SK-N-SH treated with all-trans-retinoic acid at 6 μM for 48 hours (cell line): ENCODE data around the gene TMEM54.
A peak's percentile ranks its signal among the peaks of the same experiment; 100 is the strongest.

ENCODE experiments used
- ATAC-seq: fragments of 200-7000 bp; cut with Tn5 transposase; 3 replicates; pipeline ENCODE4 v1.9.1; 2020; ENCODE audit warnings: mild to moderate bottlenecking, moderate library complexity
- ARNTL ChIP-seq: fragments of 450-650 bp; formaldehyde crosslinking; IDR thresholded peaks from 2 replicates; pipeline ENCODE4 v1.5.0; 2020; ENCODE audit warnings: low read depth, mild to moderate bottlenecking, moderate library complexity, borderline replicate concordance
- CREB5 ChIP-seq: fragments of 250-450 bp; sonication (Bioruptor Pico); IDR thresholded peaks from 2 replicates; pipeline ENCODE4 v1.5.1; 2020; ENCODE audit warnings: low read depth, mild to moderate bottlenecking, moderate library complexity
- CSRNP3 ChIP-seq: fragments of 250-450 bp; sonication (Bioruptor Pico); IDR thresholded peaks from 2 replicates; pipeline ENCODE4 v1.5.1; 2021; ENCODE audit warnings: mild to moderate bottlenecking, moderate library complexity
- ESRRG ChIP-seq: fragments of 250-450 bp; sonication (Bioruptor Pico); IDR thresholded peaks from 2 replicates; pipeline ENCODE4 v1.6.1; 2021; ENCODE audit warnings: mild to moderate bottlenecking
- GLIS3 ChIP-seq: fragments of 250-450 bp; sonication (Bioruptor Pico); IDR thresholded peaks from 2 replicates; pipeline ENCODE4 v1.5.0; 2020; ENCODE audit warnings: mild to moderate bottlenecking, moderate library complexity
- ISL1 ChIP-seq: fragments of 250-450 bp; sonication (Bioruptor Pico); IDR thresholded peaks from 2 replicates; pipeline ENCODE4 v2.1.2; 2022; ENCODE audit warnings: mild to moderate bottlenecking, moderate library complexity
- OSR1 ChIP-seq: fragments of 250-450 bp; sonication (Bioruptor Pico); IDR thresholded peaks from 2 replicates; pipeline ENCODE4 v1.8.0; 2022; ENCODE audit warnings: moderate library complexity, mild to moderate bottlenecking, inconsistent platforms
- PATZ1 ChIP-seq: fragments of 250-450 bp; sonication (Bioruptor Pico); IDR thresholded peaks from 2 replicates; pipeline ENCODE4 v1.8.0; 2020; ENCODE audit warnings: mild to moderate bottlenecking, moderate library complexity, borderline replicate concordance
- PPARA ChIP-seq: fragments of 250-450 bp; sonication (Bioruptor Pico); IDR thresholded peaks from 2 replicates; pipeline ENCODE4 v1.5.0; 2020; ENCODE audit warnings: mild to moderate bottlenecking, borderline replicate concordance
- TOX ChIP-seq: fragments of 250-450 bp; sonication (Bioruptor Pico); IDR thresholded peaks from 2 replicates; pipeline ENCODE4 v1.8.0; 2021; ENCODE audit warnings: mild to moderate bottlenecking, moderate library complexity, borderline replicate concordance
- ZC3H10 ChIP-seq: fragments of 250-450 bp; sonication (Bioruptor Pico); IDR thresholded peaks from 2 replicates; pipeline ENCODE4 v1.5.1; 2021; ENCODE audit warnings: mild to moderate bottlenecking, moderate library complexity
- ZFP3 ChIP-seq: fragments of 250-450 bp; sonication (Bioruptor Pico); IDR thresholded peaks from 2 replicates; pipeline ENCODE4 v1.5.0; 2020; ENCODE audit warnings: mild to moderate bottlenecking, moderate library complexity
- ZFP30 ChIP-seq: fragments of 450-650 bp; formaldehyde crosslinking; IDR thresholded peaks from 2 replicates; pipeline ENCODE4 v1.5.0; 2022; ENCODE audit warnings: mild to moderate bottlenecking, moderate library complexity
- ZNF565 ChIP-seq: fragments of 450-650 bp; formaldehyde crosslinking; conservative IDR thresholded peaks from 2 replicates; pipeline ENCODE4 v1.5.0; 2020; ENCODE audit warnings: low read depth, mild to moderate bottlenecking, moderate library complexity
- ZNF70 ChIP-seq: fragments of 450-650 bp; formaldehyde crosslinking; IDR thresholded peaks from 2 replicates; pipeline ENCODE4 v1.5.0; 2020; ENCODE audit warnings: mild to moderate bottlenecking, moderate library complexity
- ZNF8 ChIP-seq: fragments of 450-650 bp; formaldehyde crosslinking; IDR thresholded peaks from 2 replicates; pipeline ENCODE4 v1.5.0; 2020; ENCODE audit warnings: mild to moderate bottlenecking, moderate library complexity
- TF ChIP-seq, protein P1 (sequence below): fragments of 250-450 bp; sonication (Bioruptor Pico); IDR thresholded peaks from 2 replicates; pipeline ENCODE4 v1.5.0; 2020; ENCODE audit warnings: mild to moderate bottlenecking, moderate library complexity

Gene TMEM54

GRCh38 chr1:32871364-32872191 lies 29.6 kb downstream of the TMEM54 start:
- ATAC-seq, result no peak; the same call in 2 of the 3 replicates
- no peak for TF ChIP-seq ISL1
- no peak for TF ChIP-seq CSRNP3 (CRISPR knock-in tag)
- TF ChIP-seq ZFP30 (CRISPR knock-in tag), result no peak
- TF ChIP-seq PATZ1, result no peak
- TF ChIP-seq CREB5 (CRISPR knock-in tag), result no peak
- TF ChIP-seq TOX (CRISPR knock-in tag), result no peak
- TF ChIP-seq PPARA (CRISPR knock-in tag), result no peak
- TF ChIP-seq, all 23 proteins: peak for 0

DNA sequence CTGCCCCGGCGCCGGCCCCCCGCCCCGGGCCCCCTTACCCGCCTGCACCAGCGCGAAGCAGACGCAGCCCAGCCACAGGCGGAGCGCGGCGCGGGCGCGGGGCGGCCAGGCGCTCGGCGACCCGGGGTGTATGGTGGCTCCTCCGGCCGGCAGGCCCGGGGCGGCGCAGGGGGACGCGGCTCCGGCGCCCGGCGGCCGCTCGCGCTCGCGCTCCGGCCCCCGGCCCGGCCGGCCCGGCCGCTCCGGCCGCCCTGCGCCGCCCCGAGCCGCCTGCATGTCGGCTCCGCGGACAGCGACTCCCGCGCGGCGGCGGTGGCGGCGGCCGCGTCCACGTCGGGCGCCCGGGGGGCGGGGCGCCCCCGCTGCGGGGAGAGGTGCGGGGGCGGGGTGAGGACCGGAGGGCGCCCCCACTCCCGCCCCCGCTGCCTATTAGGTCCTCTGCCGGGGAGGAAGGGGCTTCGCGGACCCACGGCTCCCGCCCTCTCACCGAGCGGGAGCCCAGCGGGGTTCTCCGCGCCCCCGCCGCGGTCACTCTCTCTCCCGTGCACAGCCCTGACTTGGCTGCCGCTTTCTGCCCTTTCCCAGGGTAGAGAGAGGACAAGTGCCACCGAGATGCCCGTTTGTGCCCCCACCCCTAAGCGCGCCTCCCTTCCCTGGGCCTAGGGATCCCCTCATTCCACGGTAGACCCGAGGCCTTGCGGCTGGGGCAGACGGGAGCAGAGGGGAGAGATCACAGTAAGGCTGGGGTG lies 30.4 kb downstream of the TMEM54 start, which contains the start of gene FNDC5:
Gene FNDC5 (minus strand): TSS at position 298 of the 749 bp plus-strand sequence.
- TF ChIP-seq ZNF565 (CRISPR knock-in tag) (no peak), ZFP3 (CRISPR knock-in tag) (no peak), OSR1 (CRISPR knock-in tag) (no peak), ARNTL (no peak), CSRNP3 (CRISPR knock-in tag) (no peak), TOX (CRISPR knock-in tag) (no peak), ESRRG (no peak), CREB5 (CRISPR knock-in tag) (no peak), PPARA (CRISPR knock-in tag) (no peak), GLIS3 (CRISPR knock-in tag) (no peak), ZNF70 (no peak), ZC3H10 (CRISPR knock-in tag) (no peak), ZNF8 (CRISPR knock-in tag) (no peak)
- TF ChIP-seq, protein P1, sequence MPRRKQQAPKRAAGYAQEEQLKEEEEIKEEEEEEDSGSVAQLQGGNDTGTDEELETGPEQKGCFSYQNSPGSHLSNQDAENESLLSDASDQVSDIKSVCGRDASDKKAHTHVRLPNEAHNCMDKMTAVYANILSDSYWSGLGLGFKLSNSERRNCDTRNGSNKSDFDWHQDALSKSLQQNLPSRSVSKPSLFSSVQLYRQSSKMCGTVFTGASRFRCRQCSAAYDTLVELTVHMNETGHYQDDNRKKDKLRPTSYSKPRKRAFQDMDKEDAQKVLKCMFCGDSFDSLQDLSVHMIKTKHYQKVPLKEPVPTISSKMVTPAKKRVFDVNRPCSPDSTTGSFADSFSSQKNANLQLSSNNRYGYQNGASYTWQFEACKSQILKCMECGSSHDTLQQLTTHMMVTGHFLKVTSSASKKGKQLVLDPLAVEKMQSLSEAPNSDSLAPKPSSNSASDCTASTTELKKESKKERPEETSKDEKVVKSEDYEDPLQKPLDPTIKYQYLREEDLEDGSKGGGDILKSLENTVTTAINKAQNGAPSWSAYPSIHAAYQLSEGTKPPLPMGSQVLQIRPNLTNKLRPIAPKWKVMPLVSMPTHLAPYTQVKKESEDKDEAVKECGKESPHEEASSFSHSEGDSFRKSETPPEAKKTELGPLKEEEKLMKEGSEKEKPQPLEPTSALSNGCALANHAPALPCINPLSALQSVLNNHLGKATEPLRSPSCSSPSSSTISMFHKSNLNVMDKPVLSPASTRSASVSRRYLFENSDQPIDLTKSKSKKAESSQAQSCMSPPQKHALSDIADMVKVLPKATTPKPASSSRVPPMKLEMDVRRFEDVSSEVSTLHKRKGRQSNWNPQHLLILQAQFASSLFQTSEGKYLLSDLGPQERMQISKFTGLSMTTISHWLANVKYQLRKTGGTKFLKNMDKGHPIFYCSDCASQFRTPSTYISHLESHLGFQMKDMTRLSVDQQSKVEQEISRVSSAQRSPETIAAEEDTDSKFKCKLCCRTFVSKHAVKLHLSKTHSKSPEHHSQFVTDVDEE, result no peak
- TF ChIP-seq, all 23 proteins: peak for 0
- ATAC-seq, result peak; percentile 55
